Measurements from ENCODE around the gene SLC41A3.

DNA sequence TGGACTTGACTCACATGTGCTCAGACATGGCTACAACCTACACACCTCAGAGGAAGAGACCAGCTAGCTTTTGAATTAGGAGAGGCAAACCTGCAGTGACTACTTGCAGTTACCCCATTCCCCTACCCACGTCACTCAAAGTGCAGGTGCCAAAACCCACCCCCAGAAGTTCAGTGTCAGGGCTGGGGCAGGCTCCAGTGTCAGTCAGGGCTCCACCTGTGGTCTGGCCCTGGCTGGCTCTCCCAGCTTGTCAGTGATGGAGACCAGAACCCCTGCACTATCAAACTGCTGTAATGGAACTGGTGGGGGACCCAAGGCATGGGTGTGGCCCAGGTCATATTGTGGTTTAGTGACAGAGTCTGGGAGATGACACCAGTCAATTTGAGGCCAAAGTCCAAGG, 32.6 kb upstream of the SLC41A3 start:
- TF ChIP-seq EZH2 (IDR thresholded peaks at IDR 0.05; ENCODE audit: borderline replicate concordance, low read length) (no peak), CTCF (conservative IDR thresholded peaks at IDR 0.05 in 1 of 2, IDR thresholded peaks at IDR 0.05 in 1 of 2; ENCODE audit: extremely low read depth in 1 of 2, insufficient read depth in 1 of 2, low read depth in 1 of 2, low read length in 2 of 2) (no peak)

Data from mammary epithelial cell (primary cell).